Measurements from ENCODE around the gene SUMO4. TPM values are rescaled to one million over a fixed set of nuclear protein-coding genes. Genes with fewer than 3 reads are reported as not detected.

The SUMO4 gene
- not detected in 2 replicates for total RNA-seq (2014; rRNA removed; shearing (Covaris generic))

GRCh38 chr6:149400050-149400449, at the start of gene SUMO4:
SUMO4 (plus strand) TSS chr6:149400262; CDS start chr6:149400392, 130 bp downstream.
- in situ Hi-C loops (cut with HindIII; ENCODE audit: low sequenced_read_pairs): loop anchor here (25.0 kb wide), 1 partner anchor 338 kb away; no protein-coding TSS in a partner anchor
- DNase-seq (ENCODE audit: low spot score): no peak

- no peak for DNase-seq (ENCODE audit: low spot score)
- in situ Hi-C loops (cut with HindIII; ENCODE audit: low sequenced_read_pairs): no loop called here
Observed at GRCh38 chr6:149354009-149354408, 46.1 kb upstream of the SUMO4 start.

GRCh38 chr6:149356081-149356750, 43.8 kb upstream of the SUMO4 start:
- in situ Hi-C loops (cut with HindIII; ENCODE audit: low sequenced_read_pairs): no loop called here
- no peak for DNase-seq (ENCODE audit: low spot score)

- in situ Hi-C loops (cut with HindIII; ENCODE audit: low sequenced_read_pairs): no loop called here
- DNase-seq (ENCODE audit: low spot score): no peak
Observed at GRCh38 chr6:149357726-149358538, 42.1 kb upstream of the SUMO4 start.

- in situ Hi-C loops (cut with HindIII; ENCODE audit: low sequenced_read_pairs): no loop called here
Observed at GRCh38 chr6:149359440-149359839, 40.6 kb upstream of the SUMO4 start.

GRCh38 chr6:149360536-149360935, 39.5 kb upstream of the SUMO4 start:
- in situ Hi-C loops (cut with HindIII; ENCODE audit: low sequenced_read_pairs): no loop called here

More at GRCh38 chr6:149359440-149359839, 40.6 kb upstream of the SUMO4 start:
- no peak for DNase-seq (ENCODE audit: low spot score)

GRCh38 chr6:149362289-149362688, 37.8 kb upstream of the SUMO4 start:
- DNase-seq (ENCODE audit: low spot score): no peak
- in situ Hi-C loops (cut with HindIII; ENCODE audit: low sequenced_read_pairs): no loop called here

More at GRCh38 chr6:149360536-149360935, 39.5 kb upstream of the SUMO4 start:
- DNase-seq (ENCODE audit: low spot score): no peak

- in situ Hi-C loops (cut with HindIII; ENCODE audit: low sequenced_read_pairs): no loop called here
- DNase-seq (ENCODE audit: low spot score): no peak
Observed at GRCh38 chr6:149363154-149363553, 36.9 kb upstream of the SUMO4 start.

GRCh38 chr6:149364557-149364956, 35.5 kb upstream of the SUMO4 start:
- DNase-seq (ENCODE audit: low spot score): no peak
- in situ Hi-C loops (cut with HindIII; ENCODE audit: low sequenced_read_pairs): no loop called here

- in situ Hi-C loops (cut with HindIII; ENCODE audit: low sequenced_read_pairs): no loop called here
Observed at GRCh38 chr6:149365197-149365596, 34.9 kb upstream of the SUMO4 start.

GRCh38 chr6:149366267-149366921, 33.7 kb upstream of the SUMO4 start:
- in situ Hi-C loops (cut with HindIII; ENCODE audit: low sequenced_read_pairs): no loop called here
- no peak for DNase-seq (ENCODE audit: low spot score)

More at GRCh38 chr6:149365197-149365596, 34.9 kb upstream of the SUMO4 start:
- DNase-seq (ENCODE audit: low spot score): no peak

- DNase-seq (ENCODE audit: low spot score): no peak
- in situ Hi-C loops (cut with HindIII; ENCODE audit: low sequenced_read_pairs): no loop called here
Observed at GRCh38 chr6:149368065-149368464, 32.0 kb upstream of the SUMO4 start.

GRCh38 chr6:149371154-149371553, 28.9 kb upstream of the SUMO4 start:
- in situ Hi-C loops (cut with HindIII; ENCODE audit: low sequenced_read_pairs): no loop called here
- DNase-seq (ENCODE audit: low spot score): no peak

GRCh38 chr6:149372062-149372461, 28.0 kb upstream of the SUMO4 start:
- in situ Hi-C loops (cut with HindIII; ENCODE audit: low sequenced_read_pairs): no loop called here
- DNase-seq (ENCODE audit: low spot score): no peak

GRCh38 chr6:149373511-149373910, 26.6 kb upstream of the SUMO4 start:
- in situ Hi-C loops (cut with HindIII; ENCODE audit: low sequenced_read_pairs): no loop called here
- DNase-seq (ENCODE audit: low spot score): no peak

GRCh38 chr6:149379977-149380376, 20.1 kb upstream of the SUMO4 start:
- no peak for DNase-seq (ENCODE audit: low spot score)
- in situ Hi-C loops (cut with HindIII; ENCODE audit: low sequenced_read_pairs): no loop called here

- in situ Hi-C loops (cut with HindIII; ENCODE audit: low sequenced_read_pairs): no loop called here
- DNase-seq (ENCODE audit: low spot score): no peak
Observed at GRCh38 chr6:149380523-149380922, 19.5 kb upstream of the SUMO4 start.

- no peak for DNase-seq (ENCODE audit: low spot score)
- in situ Hi-C loops (cut with HindIII; ENCODE audit: low sequenced_read_pairs): no loop called here
Observed at GRCh38 chr6:149383371-149383770, 16.7 kb upstream of the SUMO4 start.

GRCh38 chr6:149384464-149384863, 15.6 kb upstream of the SUMO4 start:
- no peak for DNase-seq (ENCODE audit: low spot score)
- in situ Hi-C loops (cut with HindIII; ENCODE audit: low sequenced_read_pairs): no loop called here
